Coronary artery (tissue), 2 donors: Measurements from ENCODE around the gene PAEP.
"Not testable (repeated sequence)": the region's sequence is repeated elsewhere in the genome, so short reads cannot be mapped to it uniquely, and the experiment has no call there.

Experiments used
- DNase-seq: peaks from one replicate; pipeline ENCODE4 v3.0.0-alpha.2; 2017; ENCODE audit warnings: low spot score
- H3K27ac ChIP-seq, 2 donors: fragments of 200-600 bp; sonication (generic); one replicate each; pipeline ENCODE4 v1.5.1; 2016 to 2019
- H3K4me3 ChIP-seq: fragments of 200-600 bp; sonication (generic); 2 replicates; pipeline ENCODE4 v1.5.1; 2016; ENCODE audit warnings: mild to moderate bottlenecking, moderate library complexity
- CTCF ChIP-seq: fragments of 200-600 bp; sonication (generic); IDR thresholded peaks from one replicate; pipeline ENCODE4 v1.5.1; 2019; ENCODE audit warnings: antibody characterized with exemption

The PAEP gene

GRCh38 chr9:135530146-135530545 lies 31.4 kb upstream of the PAEP start:
- TF ChIP-seq CTCF = no peak
- Histone ChIP-seq H3K4me3 (no peak overlapping the region), H3K27ac (no peak overlapping the region)
- DNase-seq = peak; percentile 12

GRCh38 chr9:135531096-135531495 lies 30.5 kb upstream of the PAEP start:
- peak; percentile 22 for DNase-seq

GRCh38 chr9:135533113-135533512 lies 28.4 kb upstream of the PAEP start:
- H3K27ac ChIP-seq = no peak overlapping the region
- DNase-seq = peak; percentile 31
- no peak overlapping the region for H3K4me3 ChIP-seq
- TF ChIP-seq CTCF = no peak

More at GRCh38 chr9:135531096-135531495, 30.5 kb upstream of the PAEP start:
- H3K27ac ChIP-seq = no peak overlapping the region
- no peak overlapping the region for H3K4me3 ChIP-seq
- no peak for TF ChIP-seq CTCF

- H3K27ac ChIP-seq = no peak overlapping the region
- TF ChIP-seq CTCF = no peak
- H3K4me3 ChIP-seq = no peak overlapping the region
- peak; percentile 35 for DNase-seq
Measured at GRCh38 chr9:135533674-135534073, 27.9 kb upstream of the PAEP start.

- H3K4me3 ChIP-seq, H3K27ac ChIP-seq: not testable (repeated sequence)
- DNase-seq = peak; percentile 38
Measured at GRCh38 chr9:135534192-135534711, 27.3 kb upstream of the PAEP start.

GRCh38 chr9:135534826-135535225 lies 26.7 kb upstream of the PAEP start:
- H3K4me3 ChIP-seq, H3K27ac ChIP-seq: not testable (repeated sequence)
- DNase-seq = peak; percentile 8

GRCh38 chr9:135535631-135536030 lies 25.9 kb upstream of the PAEP start:
- peak; percentile 21 for DNase-seq
- H3K27ac ChIP-seq, H3K4me3 ChIP-seq: not testable (repeated sequence)

- TF ChIP-seq CTCF = no peak
- H3K27ac ChIP-seq = no peak overlapping the region
- H3K4me3 ChIP-seq = no peak overlapping the region
- DNase-seq = peak; percentile 62
Measured at GRCh38 chr9:135536216-135536615, 25.3 kb upstream of the PAEP start.

- peak; percentile 9 for DNase-seq
- not testable (repeated sequence) for H3K27ac ChIP-seq, H3K4me3 ChIP-seq
Measured at GRCh38 chr9:135543262-135543894, 18.2 kb upstream of the PAEP start.
